Common myeloid progenitor, CD34-positive (primary cell): ENCODE results near the gene SLC26A5.
A peak's percentile ranks its signal among the peaks of the same experiment; 100 is the strongest.
"Not testable (repeated sequence)": the region's sequence is repeated elsewhere in the genome, so short reads cannot be mapped to it uniquely, and the experiment has no call there.

Experiments used
- CTCF ChIA-PET: fragments of 350-600 bp; sonication (Branson Sonifier 250); formaldehyde crosslinking; loops from one replicate; lab custom pipeline; 2021; ENCODE audit warnings: antibody characterized with exemption; lab: Charles Lee
- POLR2A ChIA-PET: fragments of 350-600 bp; sonication (Branson Sonifier 250); formaldehyde crosslinking; loops from one replicate; lab custom pipeline; 2021; ENCODE audit warnings: antibody characterized with exemption; lab: Charles Lee
- DNase-seq, 3 donors: peaks; one replicate each; pipeline versions ENCODE4 v3.0.0 to v3.0.0-alpha.2; 2013
- H3K27ac ChIP-seq, 2 experiments: 1 replicate in 1 of 2; 2 replicates in 1 of 2; pipeline ENCODE4 v1.7.0; 2013; ENCODE audit warnings: inconsistent platforms in 2 of 2, low read length in 2 of 2, mild to moderate bottlenecking in 2 of 2, low read depth in 1 of 2, moderate library complexity in 1 of 2; ENCODE audit not compliant: severe bottlenecking in 2 of 2, insufficient read depth in 1 of 2, poor library complexity in 1 of 2
- H3K27me3 ChIP-seq, 5 experiments: replicated peaks in 2 of 5; 1 replicate in 3 of 5; 2 replicates in 2 of 5; pipeline versions ENCODE4 v1.6.1 to v1.7.0; 2013; ENCODE audit warnings: low read length in 4 of 5, mild to moderate bottlenecking in 2 of 5, moderate library complexity in 2 of 5, inconsistent platforms in 1 of 5; ENCODE audit not compliant: insufficient read depth in 5 of 5, control insufficient read depth in 4 of 5
- H3K36me3 ChIP-seq, 4 experiments: 1 replicate in 2 of 4; 2 replicates in 2 of 4; pipeline versions ENCODE4 v1.6.1 to v1.7.0; 2013; ENCODE audit warnings: low read length in 3 of 4, control low read depth in 1 of 4, mild to moderate bottlenecking in 1 of 4; ENCODE audit not compliant: control insufficient read depth in 4 of 4, insufficient read depth in 4 of 4
- H3K4me1 ChIP-seq, 4 experiments: 1 replicate in 3 of 4; 2 replicates in 1 of 4; pipeline versions ENCODE4 v1.6.1 to v1.7.1; 2013; ENCODE audit warnings: low read length in 3 of 4, mild to moderate bottlenecking in 3 of 4, control low read depth in 1 of 4, inconsistent platforms in 1 of 4, moderate library complexity in 1 of 4; ENCODE audit not compliant: control insufficient read depth in 4 of 4, insufficient read depth in 4 of 4; ENCODE audit errors: control extremely low read depth in 1 of 4
- H3K4me3 ChIP-seq, 7 experiments: 1 replicate in 4 of 7; 2 replicates in 3 of 7; pipeline versions ENCODE4 v1.5.1 to v1.7.0; 2013; ENCODE audit warnings: mild to moderate bottlenecking in 7 of 7, low read length in 6 of 7, moderate library complexity in 6 of 7, inconsistent platforms in 2 of 7, low read depth in 2 of 7, control low read depth in 1 of 7; ENCODE audit not compliant: insufficient read depth in 4 of 7, control insufficient read depth in 1 of 7; ENCODE audit errors: extremely low read depth in 1 of 7
- H3K9me3 ChIP-seq, 5 experiments: 1 replicate in 4 of 5; 2 replicates in 1 of 5; pipeline versions ENCODE4 v1.6.1 to v1.7.1; 2013; ENCODE audit warnings: low read length in 4 of 5, mild to moderate bottlenecking in 2 of 5, inconsistent platforms in 1 of 5, low read depth in 1 of 5, moderate library complexity in 1 of 5; ENCODE audit not compliant: control insufficient read depth in 4 of 5, insufficient read depth in 2 of 5; ENCODE audit errors: control extremely low read depth in 1 of 5
- WGBS: methylation state at CpG from one replicate; pipeline ENCODE4 v1.1.5; 2013; ENCODE audit not compliant: insufficient coverage; 5-methylcytosine and 5-hydroxymethylcytosine counted together

Gene SLC26A5

GRCh38 chr7:103405789-103406613, 40.0 kb downstream of the SLC26A5 start:
- H3K27ac ChIP-seq, H3K4me1 ChIP-seq, POLR2A ChIA-PET, H3K9me3 ChIP-seq, DNase-seq, H3K4me3 ChIP-seq, H3K27me3 ChIP-seq, H3K36me3 ChIP-seq: not testable (repeated sequence)
- CTCF ChIA-PET, result interaction anchor here (0.7 to 2.2 kb wide), 13 partner anchors 10 to 326 kb away, joined by 3 to 6 read pairs (median 3); partner anchors contain the start of genes PMPCB and PSMC2
- 94% methylated on average over 4 of the region's 7 CpGs for WGBS

- H3K4me1 ChIP-seq, H3K27me3 ChIP-seq, H3K4me3 ChIP-seq, H3K36me3 ChIP-seq, DNase-seq, CTCF ChIA-PET, H3K27ac ChIP-seq, H3K9me3 ChIP-seq, POLR2A ChIA-PET: not testable (repeated sequence)
Observed at GRCh38 chr7:103399687-103400086, 46.3 kb downstream of the SLC26A5 start.

- peaks cover 0 to 6% (median 0%) of the 10 kb centered on the region in 4 experiments for H3K4me1 ChIP-seq
- H3K27me3 ChIP-seq, result no peaks in the 10 kb centered on the region
- POLR2A ChIA-PET, result no interaction called here
- H3K9me3 ChIP-seq, result no peaks in the 10 kb centered on the region
- 100% methylated on average over 1 of the region's 2 CpGs for WGBS
- H3K27ac ChIP-seq, result no peak overlapping the region
- no peak overlapping the region for H3K4me3 ChIP-seq
- no peaks in the 10 kb centered on the region for H3K36me3 ChIP-seq
- DNase-seq, result no peak
- CTCF ChIA-PET, result interaction anchor here (1.3 kb wide), 1 partner anchor 15 kb away, joined by 3 read pairs; no protein-coding TSS in a partner anchor
Observed at GRCh38 chr7:103398483-103399127, 47.4 kb downstream of the SLC26A5 start.

- ChIA-PET CTCF (interaction anchor here (0.8 kb wide), 1 partner anchor 10 kb away, joined by 4 read pairs; no protein-coding TSS in a partner anchor), POLR2A (no interaction called here)
- H3K4me3 ChIP-seq, result no peak overlapping the region
- H3K27me3 ChIP-seq, result no peaks in the 10 kb centered on the region
- H3K27ac ChIP-seq, result no peak overlapping the region
- peaks cover 0 to 6% (median 0%) of the 10 kb centered on the region in 4 experiments for H3K4me1 ChIP-seq
- H3K36me3 ChIP-seq, result no peaks in the 10 kb centered on the region
- DNase-seq, result peak in 2 of 3 donors; percentile 59 to 66
- H3K9me3 ChIP-seq, result no peaks in the 10 kb centered on the region
- 0% methylated on average over 1 of the region's 8 CpGs for WGBS
Observed at GRCh38 chr7:103396471-103396870, 49.5 kb downstream of the SLC26A5 start.

- no peak overlapping the region for H3K4me3 ChIP-seq
- no peaks in the 10 kb centered on the region for H3K27me3 ChIP-seq
- H3K36me3 ChIP-seq, result no peaks in the 10 kb centered on the region
- H3K9me3 ChIP-seq, result no peaks in the 10 kb centered on the region
- no peak overlapping the region for H3K27ac ChIP-seq
- peaks cover 0 to 6% (median 0%) of the 10 kb centered on the region in 4 experiments for H3K4me1 ChIP-seq
- CTCF ChIA-PET, result no interaction called here
- WGBS, result no CpG with 5 or more reads among the region's 1 CpG
- POLR2A ChIA-PET, result no interaction called here
- no peak for DNase-seq
Observed at GRCh38 chr7:103395071-103395470, 50.9 kb downstream of the SLC26A5 start.

GRCh38 chr7:103394566-103394965, 51.4 kb downstream of the SLC26A5 start:
- no peaks in the 10 kb centered on the region for H3K27me3 ChIP-seq
- peaks cover 0 to 6% (median 0%) of the 10 kb centered on the region in 4 experiments for H3K4me1 ChIP-seq
- 100% methylated on average over 3 of the region's 4 CpGs for WGBS
- CTCF ChIA-PET, result no interaction called here
- H3K27ac ChIP-seq, result no peak overlapping the region
- H3K9me3 ChIP-seq, result no peaks in the 10 kb centered on the region
- H3K36me3 ChIP-seq, result no peaks in the 10 kb centered on the region
- POLR2A ChIA-PET, result no interaction called here
- H3K4me3 ChIP-seq, result no peak overlapping the region
- no peak for DNase-seq

GRCh38 chr7:103391976-103392375, 54.0 kb downstream of the SLC26A5 start:
- POLR2A ChIA-PET, result no interaction called here
- no peaks in the 10 kb centered on the region for H3K9me3 ChIP-seq
- no peaks in the 10 kb centered on the region for H3K36me3 ChIP-seq
- CTCF ChIA-PET, result no interaction called here
- no peak overlapping the region for H3K4me3 ChIP-seq
- H3K27me3 ChIP-seq, result no peaks in the 10 kb centered on the region
- no peak for DNase-seq
- peaks cover 0 to 6% (median 0%) of the 10 kb centered on the region in 4 experiments for H3K4me1 ChIP-seq
- no peak overlapping the region for H3K27ac ChIP-seq
- no CpG with 5 or more reads among the region's 2 CpGs for WGBS
